ENCODE data around the gene DYDC1.
"Not testable (repeated sequence)": the region's sequence is repeated elsewhere in the genome, so short reads cannot be mapped to it uniquely, and the experiment has no call there.

DYDC1 gene

DNA sequence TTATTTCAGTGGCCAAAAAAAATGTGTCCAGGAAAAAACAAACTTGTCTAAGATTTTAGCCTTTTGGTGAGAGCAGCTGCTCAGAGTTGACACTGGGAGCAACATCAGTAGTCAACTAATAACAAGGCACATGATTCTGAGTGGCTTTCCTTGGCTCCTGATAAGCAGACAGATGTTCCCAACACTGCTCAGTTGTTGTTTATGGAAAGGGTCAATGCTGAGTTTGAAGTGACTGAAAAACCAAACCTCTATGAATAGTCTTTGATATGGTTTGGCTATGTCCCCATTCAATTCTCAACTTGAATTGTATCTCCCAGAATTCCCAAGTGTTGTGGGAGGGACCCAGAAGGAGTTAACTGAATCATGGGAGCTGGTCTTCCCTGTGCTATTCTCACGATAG, 12.3 kb downstream of the DYDC1 start:
- DNase-seq (ENCODE audit: low read depth): no peak

DNA sequence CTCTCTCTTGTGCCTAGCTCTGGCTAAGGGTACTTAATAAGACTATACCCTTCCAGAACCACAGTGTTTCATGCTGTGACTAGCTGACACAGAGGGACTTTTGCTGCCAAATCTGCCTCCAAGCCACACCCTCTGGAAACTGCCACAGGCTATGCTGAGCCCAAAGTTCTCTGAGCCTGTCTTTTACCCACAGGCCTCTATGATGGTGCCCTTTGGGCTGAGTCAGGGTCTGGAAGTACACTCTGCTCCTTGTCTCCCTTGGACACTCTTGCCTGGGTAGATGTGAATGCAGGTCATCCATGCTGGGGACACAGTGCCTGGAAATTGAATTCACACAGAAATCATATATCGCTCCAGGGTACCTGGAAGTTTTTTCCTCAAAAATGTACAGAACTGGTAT, 22.6 kb downstream of the DYDC1 start:
- DNase-seq (ENCODE audit: low read depth): no peak

DNA sequence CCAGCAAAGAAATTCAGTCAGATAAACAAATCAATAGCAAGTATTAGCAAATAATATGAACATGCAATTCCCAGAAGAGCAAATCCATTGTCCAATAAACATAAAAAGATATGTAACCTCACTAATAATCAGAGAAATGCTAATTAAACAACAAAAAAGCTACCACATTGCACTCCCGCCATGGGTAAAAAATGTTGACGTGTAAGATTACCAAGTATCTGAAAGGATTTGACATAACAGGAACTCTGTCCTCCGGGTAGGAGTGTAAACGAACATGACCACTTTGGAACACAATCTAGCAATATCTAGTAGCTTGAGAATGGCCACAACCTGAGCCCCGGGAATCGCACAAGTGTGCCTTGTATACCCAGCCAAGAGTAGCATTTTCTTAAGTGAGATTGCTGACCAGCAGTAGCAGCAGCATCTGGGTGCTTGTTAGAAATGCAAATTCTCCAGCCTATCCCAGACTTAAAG, 31.6 kb downstream of the DYDC1 start:
- DNase-seq (ENCODE audit: low read depth): no peak

DNA sequence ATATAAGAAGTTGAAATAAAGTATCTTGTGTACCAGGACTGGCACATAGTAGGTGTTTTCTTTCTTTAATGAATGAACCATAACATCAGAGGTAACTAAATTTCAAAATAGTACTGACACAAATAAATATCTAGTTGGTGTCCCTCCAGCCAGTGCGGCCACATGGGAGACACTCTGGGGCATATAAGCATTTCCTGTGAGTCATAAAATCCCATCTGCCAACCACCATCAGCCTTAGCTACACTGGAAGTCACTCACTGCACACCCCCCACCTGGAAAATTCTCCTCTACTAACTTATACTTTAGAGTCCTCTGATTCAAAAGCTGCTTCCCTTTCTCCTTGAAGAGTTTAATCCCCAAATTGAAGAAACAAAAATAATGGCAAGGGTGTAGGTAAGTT, 32.5 kb downstream of the DYDC1 start:
- no peak for DNase-seq (ENCODE audit: low read depth)

DNA sequence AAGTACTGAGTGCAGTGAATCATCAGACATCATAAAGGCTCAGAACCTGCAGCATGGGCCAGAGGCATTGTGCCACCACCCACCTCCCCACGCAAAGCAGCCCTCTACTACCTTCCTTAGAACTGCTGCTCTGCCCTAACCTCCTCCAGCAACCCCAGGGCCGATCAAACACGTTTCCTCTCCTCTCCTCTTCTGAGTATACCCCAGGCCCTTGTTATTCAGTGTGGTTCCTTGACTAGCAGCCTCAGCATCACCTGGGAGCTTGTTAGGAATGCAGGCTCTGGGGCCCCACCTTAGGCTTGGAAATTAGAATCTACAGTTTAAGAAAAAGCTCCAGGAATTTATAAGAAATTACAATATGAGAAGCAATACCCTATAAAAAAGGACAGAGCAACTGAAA, 33.2 kb downstream of the DYDC1 start:
- DNase-seq (ENCODE audit: low read depth): no peak

DNA sequence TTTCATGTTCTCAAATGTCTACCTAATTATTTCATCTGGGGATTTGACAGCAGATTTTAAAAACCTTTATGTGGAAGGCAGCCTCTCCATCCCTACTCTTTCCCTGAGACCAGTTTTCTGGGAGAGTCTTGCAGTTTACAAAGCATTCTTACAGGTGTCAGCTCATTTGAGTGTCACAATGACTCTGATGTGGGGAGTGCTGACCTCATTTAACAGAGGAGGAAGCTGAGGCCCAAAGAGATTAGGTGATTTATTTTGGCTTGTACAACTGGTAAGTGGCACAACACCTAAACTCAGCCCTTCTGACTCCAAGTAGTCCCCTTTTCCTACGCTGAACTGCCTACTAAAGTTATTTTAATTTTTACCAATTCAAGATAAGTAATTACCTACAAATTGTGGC, 33.8 kb downstream of the DYDC1 start:
- no peak for DNase-seq (ENCODE audit: low read depth)

DNA sequence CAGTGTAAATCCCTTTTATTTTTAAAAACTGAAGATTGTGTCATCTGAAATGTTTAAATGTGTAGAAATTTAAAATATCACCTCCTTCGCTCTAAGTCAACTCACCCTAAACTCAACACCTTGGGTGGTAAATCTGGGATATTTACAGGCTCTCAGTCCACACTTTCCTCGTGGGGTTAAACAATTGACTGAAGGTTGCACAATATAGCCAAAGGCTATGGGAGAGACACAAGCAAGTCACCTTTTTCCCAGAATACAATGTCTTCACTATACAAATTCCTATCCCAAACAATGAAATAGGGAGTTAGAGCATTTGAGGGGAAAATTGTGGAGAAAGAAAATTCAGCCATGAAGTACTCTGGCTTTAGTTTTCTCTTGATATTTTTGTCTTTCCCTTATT, 34.4 kb downstream of the DYDC1 start:
- no peak for DNase-seq (ENCODE audit: low read depth)

DNA sequence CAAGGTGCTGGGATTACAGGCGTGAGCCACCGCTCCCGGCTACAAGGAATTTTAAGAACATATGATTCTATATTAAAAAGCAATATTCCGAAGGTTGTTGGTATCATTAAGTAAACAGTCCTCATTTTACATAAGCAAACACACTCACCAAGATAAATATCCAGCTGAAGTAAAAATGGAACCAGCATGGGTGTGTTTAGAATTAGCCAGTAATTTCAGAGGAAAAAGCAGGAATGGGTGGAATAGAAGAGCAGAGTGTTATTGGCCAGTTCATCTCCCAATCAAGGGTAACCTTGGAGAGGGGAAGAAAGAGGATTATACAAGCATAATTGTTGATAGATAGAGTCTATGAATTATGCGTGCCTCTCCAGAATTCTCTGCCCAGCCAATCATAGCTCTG, 35.4 kb downstream of the DYDC1 start:
- DNase-seq (ENCODE audit: low read depth): no peak

DNA sequence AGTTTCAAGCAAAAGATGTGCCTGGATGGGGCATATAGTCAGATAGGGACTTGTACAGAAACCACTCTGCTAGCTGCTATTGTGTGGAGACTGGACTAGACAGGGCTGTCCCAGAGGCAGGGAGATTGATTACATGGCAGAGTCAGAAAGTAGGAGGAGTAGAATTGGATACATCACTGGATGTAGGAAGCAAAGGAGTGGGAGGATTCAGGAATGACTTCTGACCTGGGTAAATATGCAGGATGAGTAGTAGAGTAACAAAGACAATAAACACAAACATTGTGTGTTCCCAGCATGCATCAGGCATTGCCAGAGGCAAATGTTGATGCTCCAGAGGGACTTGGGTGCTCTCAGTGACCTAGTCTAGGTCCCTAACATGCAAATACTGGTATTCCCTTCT, 36.2 kb downstream of the DYDC1 start:
- no peak for DNase-seq (ENCODE audit: low read depth)

DNA sequence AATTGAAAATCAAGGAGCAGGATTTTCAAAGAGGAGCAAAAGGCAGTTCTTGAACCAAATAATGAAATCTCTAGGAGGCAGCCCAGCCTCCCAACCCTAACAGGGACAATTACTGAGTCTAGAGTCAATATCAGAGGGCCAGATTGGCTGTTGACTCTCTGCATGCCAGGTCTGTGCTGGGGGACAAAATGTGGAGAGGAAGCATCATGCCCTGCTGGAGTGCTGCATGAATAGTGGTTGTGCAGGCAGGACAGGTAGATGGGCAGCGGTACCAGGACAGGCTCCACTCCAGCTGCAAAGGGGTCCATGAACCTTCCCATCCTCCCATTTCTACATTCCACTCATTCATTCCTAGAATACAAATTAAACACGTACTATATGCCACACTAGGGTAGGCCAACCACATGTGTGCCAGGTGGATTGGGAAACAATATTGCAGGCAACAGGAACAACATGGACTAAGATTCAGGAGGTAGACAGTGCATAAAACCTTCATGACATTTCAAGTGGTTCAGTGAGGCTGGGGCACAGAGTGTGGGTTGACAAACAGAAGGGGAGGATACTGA, 36.7 kb downstream of the DYDC1 start:
- DNase-seq (ENCODE audit: low read depth): no peak

DNA sequence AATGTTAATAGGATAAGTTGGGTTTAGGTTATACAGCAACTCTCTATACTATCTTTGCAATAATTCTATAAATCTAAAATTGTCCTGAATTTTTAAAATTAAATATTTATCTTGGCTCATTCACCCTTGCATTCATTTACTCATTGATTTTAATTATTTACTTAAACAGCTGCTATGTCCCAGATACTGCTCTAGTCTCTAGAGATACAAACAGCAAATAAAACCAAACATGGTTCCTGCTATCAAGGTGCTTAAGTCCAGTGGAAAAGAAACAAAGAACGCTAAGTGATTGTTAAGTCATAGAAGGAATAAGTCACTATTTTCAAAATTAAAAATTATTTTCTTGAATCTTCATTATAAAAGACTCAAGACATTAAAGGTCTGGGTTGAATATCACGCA, 37.2 kb downstream of the DYDC1 start:
- no peak for DNase-seq (ENCODE audit: low read depth)

DNA sequence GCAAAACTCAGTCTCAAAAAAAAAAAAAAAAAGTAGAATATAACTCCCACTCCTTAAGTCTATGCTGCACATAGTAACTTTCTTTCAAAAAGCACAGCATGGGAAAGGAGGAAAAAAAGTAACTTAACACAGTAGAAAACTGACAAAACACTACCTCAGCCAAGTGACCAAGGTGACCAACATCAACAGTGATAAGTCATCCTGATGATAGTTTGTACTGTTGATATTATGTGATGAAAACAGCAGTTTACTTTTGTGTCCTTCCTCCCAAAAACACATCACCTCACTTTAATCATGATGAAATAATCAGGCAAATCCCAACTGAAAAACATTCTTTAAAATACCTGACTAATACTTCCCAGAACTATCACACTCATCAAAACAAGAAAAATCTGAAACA, 37.8 kb downstream of the DYDC1 start:
- DNase-seq (ENCODE audit: low read depth): no peak

DNA sequence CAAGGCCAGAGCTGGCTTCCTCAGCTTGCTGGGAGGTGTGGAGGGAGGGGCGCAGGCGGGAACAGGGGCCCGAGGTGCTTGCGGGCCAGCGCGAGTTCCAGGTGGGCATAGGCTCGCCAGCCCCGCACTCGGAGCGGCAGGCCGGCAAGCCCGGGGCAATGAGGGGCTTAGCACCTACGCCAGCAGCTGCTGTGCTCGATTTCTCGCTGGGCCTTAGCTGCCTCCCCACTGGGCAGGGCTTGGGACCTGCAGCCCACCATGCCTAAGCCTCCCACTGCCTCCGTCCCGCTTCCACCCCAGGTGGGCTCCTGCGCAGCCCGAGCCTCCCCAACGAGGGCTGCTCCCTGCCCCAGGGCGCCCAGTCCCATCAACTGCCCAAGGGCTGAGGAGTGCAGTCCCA, 41.2 kb downstream of the DYDC1 start:
- DNase-seq (ENCODE audit: low read depth): no peak

DNA sequence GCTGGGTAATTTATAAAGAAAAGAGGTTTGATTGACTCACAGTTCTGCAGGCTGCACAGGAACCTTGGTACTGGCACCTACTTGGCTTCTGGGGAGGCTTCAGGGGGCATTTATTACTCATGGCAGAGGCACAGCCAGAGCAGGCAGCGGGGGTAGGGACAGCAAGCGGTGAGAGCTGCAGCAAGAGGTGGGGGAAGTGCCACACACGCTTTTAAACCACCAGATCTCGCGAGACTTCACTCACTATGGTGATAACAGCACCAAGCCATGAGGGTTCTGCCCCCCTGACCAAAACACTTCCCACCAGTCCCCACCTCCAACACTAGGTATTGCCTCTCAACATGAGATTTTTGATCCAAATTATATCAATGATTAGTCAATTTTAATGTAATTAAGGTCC, 43.0 kb downstream of the DYDC1 start:
- no peak for DNase-seq (ENCODE audit: low read depth)

DNA sequence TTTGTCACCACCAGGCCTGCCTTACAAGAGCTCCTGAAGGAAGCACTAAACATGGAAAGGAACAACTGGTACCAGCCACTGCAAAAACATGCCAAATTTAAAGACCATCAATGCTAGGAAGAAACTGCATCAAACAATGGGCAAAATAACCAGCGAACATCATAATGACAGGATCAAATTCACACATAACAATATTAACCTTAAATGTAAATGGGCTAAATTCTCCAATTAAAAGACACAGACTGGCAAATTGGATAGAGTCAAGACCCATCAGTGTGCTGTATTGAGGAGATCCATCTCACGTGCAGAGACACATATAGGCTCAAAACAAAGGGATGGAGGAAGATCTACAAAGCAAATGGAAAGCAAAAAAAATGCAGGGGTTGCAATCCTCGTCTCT, 50.6 kb downstream of the DYDC1 start:
- not testable (repeated sequence) for DNase-seq (ENCODE audit: low read depth)

DNA sequence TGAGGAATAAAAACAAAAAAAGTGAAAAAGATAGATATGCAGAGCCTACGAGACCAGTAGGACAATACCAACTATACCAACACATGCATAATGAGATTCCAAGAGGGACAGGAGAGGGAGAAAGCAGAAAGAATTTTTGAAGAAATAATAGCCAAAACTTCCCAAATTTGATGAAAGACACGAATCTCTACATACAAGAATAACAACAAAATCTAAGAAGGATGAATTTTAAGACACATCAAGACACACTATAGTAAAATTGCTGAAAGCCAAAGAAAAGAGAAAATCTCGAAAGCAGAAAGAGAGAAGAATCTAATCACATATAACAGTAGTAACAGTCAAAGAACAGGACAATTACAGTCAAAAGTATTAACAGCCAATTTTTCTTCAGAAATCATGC, 59.6 kb downstream of the DYDC1 start:
- DNase-seq (ENCODE audit: low read depth): no peak

DNA sequence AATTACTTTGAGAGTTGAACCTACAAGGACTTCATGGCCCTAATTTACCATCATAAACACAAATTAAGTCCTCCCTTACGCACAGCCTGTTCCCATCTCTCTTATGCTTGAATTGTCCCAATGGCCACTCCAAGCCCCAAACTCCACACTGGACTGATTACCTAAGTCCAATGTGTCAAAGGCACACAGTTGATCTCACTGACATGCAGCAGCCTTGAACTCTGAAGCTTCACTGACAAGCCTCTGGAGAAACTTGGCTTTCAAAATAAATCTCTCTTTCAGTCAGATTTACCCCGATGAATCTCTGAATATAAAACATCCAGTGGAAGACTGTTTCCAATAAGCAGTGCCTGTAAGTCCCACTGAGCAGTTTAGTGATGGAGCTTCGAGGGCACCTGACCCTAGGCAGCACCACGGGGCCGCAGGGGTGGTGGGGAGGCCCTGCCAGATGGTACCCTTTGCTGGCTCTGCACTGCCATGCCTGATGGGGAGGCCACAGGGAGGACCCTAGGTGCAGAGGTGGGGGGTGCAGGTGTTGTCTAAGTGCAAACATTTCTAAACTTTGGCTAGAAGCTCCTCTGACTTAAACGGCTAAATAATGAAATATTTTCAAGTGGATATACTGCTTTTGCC, 63.8 kb downstream of the DYDC1 start:
- DNase-seq (ENCODE audit: low read depth): no peak

DNA sequence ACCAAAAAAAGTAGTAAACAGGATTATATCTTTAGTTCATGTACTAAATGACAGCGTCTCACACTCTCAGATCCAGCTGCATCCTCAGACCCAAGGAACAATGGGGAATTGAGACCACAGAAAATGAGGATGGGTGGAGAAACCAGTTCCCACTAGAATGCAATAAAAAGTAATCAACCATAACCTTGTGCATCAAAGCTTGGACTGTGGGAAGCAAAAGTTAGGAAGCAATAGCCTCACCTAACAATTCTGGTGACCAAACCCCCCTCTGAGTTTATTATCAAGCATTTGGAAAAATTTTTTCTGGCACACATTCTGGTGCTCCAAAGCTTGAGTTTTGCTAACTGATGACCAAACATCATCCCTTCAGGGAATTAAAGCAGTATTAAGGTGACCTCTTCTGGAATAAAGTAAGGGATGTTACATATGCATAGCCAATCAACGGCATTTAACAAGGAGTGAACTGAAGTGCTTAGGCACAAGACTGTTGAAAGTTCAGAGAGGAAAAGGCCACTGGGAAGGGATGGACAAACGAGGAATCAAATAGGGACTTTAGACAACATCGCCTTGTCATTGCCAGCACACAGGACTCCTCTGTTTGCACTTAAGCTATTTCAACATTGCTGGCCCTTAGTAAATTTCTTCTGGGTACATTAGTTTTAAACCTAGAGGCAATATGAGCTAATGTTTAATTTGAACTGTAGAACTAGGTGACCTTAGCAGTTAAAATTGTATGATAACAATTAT, 65.9 kb downstream of the DYDC1 start:
- no peak for DNase-seq (ENCODE audit: low read depth)

DNA sequence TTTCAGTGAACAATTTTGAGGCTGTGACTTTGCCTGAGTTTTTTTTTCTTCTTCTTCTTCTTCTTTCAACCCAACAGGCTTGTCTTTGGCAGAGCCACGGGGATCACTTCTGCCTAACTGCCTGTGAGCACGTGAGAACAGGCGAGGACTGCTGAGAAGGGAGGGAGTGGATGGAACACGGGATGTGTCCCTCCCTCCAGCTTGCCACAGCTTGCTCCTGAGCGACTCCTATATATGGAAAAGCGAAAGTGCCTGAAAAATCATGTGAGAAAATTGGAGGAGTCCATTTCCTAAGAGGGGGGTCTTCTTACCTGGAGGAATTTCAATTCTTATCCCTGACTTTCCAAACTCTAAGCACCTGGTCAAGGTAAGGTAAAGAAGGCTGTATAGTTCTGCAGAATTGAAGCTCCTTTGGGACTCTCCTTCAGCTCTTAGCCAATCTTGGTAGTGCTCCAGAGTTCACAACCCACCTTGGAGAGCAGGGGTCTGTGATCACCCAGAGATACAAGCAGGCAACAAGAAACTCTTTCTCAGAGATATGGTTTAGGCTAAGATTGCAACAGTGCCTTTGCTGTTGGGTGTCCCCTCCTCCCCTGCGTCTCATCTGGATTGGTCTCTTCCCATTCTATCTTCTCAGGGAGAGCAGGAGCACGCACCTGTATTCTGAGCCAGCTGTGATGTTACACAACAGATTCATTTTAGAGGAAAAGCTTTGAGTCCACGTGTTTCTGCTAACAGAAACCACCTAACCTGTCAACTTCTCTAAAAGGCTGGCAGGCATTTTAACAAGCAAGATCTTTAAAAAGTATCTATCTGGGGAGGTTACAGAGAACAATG, 66.9 kb downstream of the DYDC1 start, which contains the start of gene MAT1A:
Gene MAT1A (minus strand): TSS at position 208 of the 837 bp plus-strand sequence. CDS start 235 bp downstream, outside the sequence.
- no peak for DNase-seq (ENCODE audit: low read depth)

DNA sequence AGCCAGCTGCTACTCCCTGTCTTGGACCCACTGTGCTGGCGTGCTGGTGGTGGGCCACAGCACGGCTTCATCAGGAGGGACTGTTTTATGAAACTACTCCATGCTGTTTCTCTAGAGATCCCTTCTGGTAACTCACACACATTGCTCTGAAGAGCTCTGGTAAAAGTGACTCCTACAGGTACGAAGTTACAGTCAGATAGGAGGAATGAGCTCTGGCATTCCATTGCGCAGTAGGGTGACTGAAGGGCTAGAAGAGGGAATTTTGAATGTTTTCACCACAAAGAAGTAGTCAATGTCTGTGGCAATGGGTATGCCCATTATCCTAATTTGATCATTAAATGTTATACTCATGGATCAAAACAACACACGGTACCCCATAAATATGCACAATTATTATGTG, 67.7 kb downstream of the DYDC1 start:
- DNase-seq (ENCODE audit: low read depth): no peak

Data from activated T-cell treated with anti-CD3 and anti-CD28 coated beads for 48 hours (primary cell).